IMR-90 (cell line): ENCODE data around the gene PIEZO2. TPM values are rescaled to one million over a fixed set of nuclear protein-coding genes. Genes with fewer than 3 reads are reported as not detected.

ENCODE experiments used
- ATAC-seq: fragments of 200-7000 bp; cut with Tn5 transposase; 2 replicates; pipeline ENCODE4 v1.9.1; 2020; ENCODE audit warnings: low read depth, mild to moderate bottlenecking, moderate library complexity
- BruUV-seq: library from RNA; stranded (reverse); fragments of 400-500 nt; replicated peaks from 2 replicates; lab custom pipeline; 2021; lab: Mats Ljungman, UMichigan
- CTCF ChIA-PET: fragments of 300-600 bp; formaldehyde crosslinking; extraction: SDS; loops from one replicate; lab custom pipeline; 2021; ENCODE audit warnings: antibody characterized with exemption; lab: Yijun Ruan, JAX
- POLR2A ChIA-PET: fragments of 300-600 bp; sonication (Branson Sonifier 250); formaldehyde crosslinking; loops from one replicate; lab custom pipeline; 2022; ENCODE audit warnings: antibody characterized with exemption; ENCODE audit not compliant: unreplicated experiment; lab: Charles Lee
- DNase-seq: peaks from one replicate; pipeline ENCODE4 v3.0.0; 2013
- H2AFZ ChIP-seq: replicated peaks from 2 replicates; pipeline ENCODE3; 2013; ENCODE audit warnings: low read length, mild to moderate bottlenecking; ENCODE audit not compliant: poor library complexity
- H2AK5ac ChIP-seq: 2 replicates; pipeline ENCODE4 v1.6.1; 2013; ENCODE audit warnings: low read depth, low read length, inconsistent platforms
- H2AK9ac ChIP-seq: replicated peaks from 2 replicates; pipeline ENCODE3; 2013; ENCODE audit warnings: mild to moderate bottlenecking, low read depth, low read length, moderate library complexity; ENCODE audit not compliant: poor library complexity
- H2BK120ac ChIP-seq: 2 replicates; pipeline ENCODE4 v1.6.1; 2013; ENCODE audit warnings: low read depth, low read length, inconsistent platforms
- H2BK15ac ChIP-seq: 3 replicates; pipeline ENCODE4 v1.6.1; 2013; ENCODE audit warnings: low read depth, low read length, inconsistent platforms
- H2BK20ac ChIP-seq: 2 replicates; pipeline ENCODE4 v1.6.1; 2013; ENCODE audit warnings: low read depth, mild to moderate bottlenecking, inconsistent platforms, low read length, moderate library complexity
- H2BK5ac ChIP-seq: 2 replicates; pipeline ENCODE4 v1.6.1; 2013; ENCODE audit warnings: mild to moderate bottlenecking, low read depth, low read length, inconsistent platforms; ENCODE audit not compliant: poor library complexity, severe bottlenecking
- H3K14ac ChIP-seq: replicated peaks from 2 replicates; pipeline ENCODE4 v1.6.1; 2013; ENCODE audit warnings: low read depth, low read length, inconsistent platforms
- H3K18ac ChIP-seq: 2 replicates; pipeline ENCODE4 v1.6.1; 2013; ENCODE audit warnings: low read depth, low read length, control low read depth
- H3K23ac ChIP-seq: 2 replicates; pipeline ENCODE4 v1.6.1; 2013; ENCODE audit warnings: low read depth, low read length, inconsistent platforms
- H3K27ac ChIP-seq: 2 replicates; pipeline ENCODE4 v1.5.1; 2013; ENCODE audit warnings: mild to moderate bottlenecking, control low read depth, low read length; ENCODE audit not compliant: insufficient read depth
- H3K27me3 ChIP-seq: 2 replicates; pipeline ENCODE4 v1.6.1; 2013; ENCODE audit warnings: low read length; ENCODE audit not compliant: control insufficient read depth, insufficient read depth
- H3K36me3 ChIP-seq: 2 replicates; pipeline ENCODE4 v1.6.1; 2013; ENCODE audit warnings: low read length, mixed read lengths; ENCODE audit not compliant: control insufficient read depth, insufficient read depth
- H3K4ac ChIP-seq: 2 replicates; pipeline ENCODE4 v1.6.1; 2013; ENCODE audit warnings: low read depth, low read length, inconsistent platforms
- H3K4me1 ChIP-seq: 2 replicates; pipeline ENCODE4 v1.6.1; 2013; ENCODE audit warnings: low read length, mixed read lengths; ENCODE audit not compliant: control insufficient read depth, insufficient read depth
- H3K4me2 ChIP-seq: 2 replicates; pipeline ENCODE4 v1.6.1; 2013; ENCODE audit warnings: low read depth, mild to moderate bottlenecking, control low read depth, low read length, moderate library complexity
- H3K4me3 ChIP-seq: 2 replicates; pipeline ENCODE4 v1.5.1; 2013; ENCODE audit warnings: low read depth, mild to moderate bottlenecking, control low read depth, low read length, moderate library complexity; ENCODE audit not compliant: insufficient read depth
- H3K56ac ChIP-seq: 2 replicates; pipeline ENCODE4 v1.6.1; 2013; ENCODE audit warnings: low read length, inconsistent platforms; ENCODE audit not compliant: insufficient read depth; ENCODE audit errors: extremely low read depth
- H3K79me1 ChIP-seq, 2 experiments: 2 replicates each; pipeline ENCODE4 v1.6.1; 2013; ENCODE audit warnings: low read length in 2 of 2, inconsistent platforms in 1 of 2, low read depth in 1 of 2
- H3K9ac ChIP-seq: 2 replicates; pipeline ENCODE4 v1.6.1; 2013; ENCODE audit warnings: low read depth, low read length, control low read depth
- H3K9me1 ChIP-seq: 2 replicates; pipeline ENCODE4 v1.6.1; 2013; ENCODE audit warnings: low read length, inconsistent platforms; ENCODE audit not compliant: insufficient read depth
- H3K9me3 ChIP-seq: 2 replicates; pipeline ENCODE4 v1.6.1; 2013; ENCODE audit warnings: low read length; ENCODE audit not compliant: control insufficient read depth, insufficient read depth
- H4K20me1 ChIP-seq: 2 replicates; pipeline ENCODE4 v1.6.1; 2013; ENCODE audit warnings: low read length, inconsistent platforms; ENCODE audit not compliant: insufficient read depth
- H4K5ac ChIP-seq: 2 replicates; pipeline ENCODE4 v1.6.1; 2013; ENCODE audit warnings: mild to moderate bottlenecking, low read depth, low read length, control low read depth
- H4K8ac ChIP-seq, 2 experiments: 2 replicates each; pipeline ENCODE4 v1.6.1; 2013; ENCODE audit warnings: low read depth in 2 of 2, low read length in 2 of 2, control low read depth in 1 of 2, inconsistent platforms in 1 of 2
- H4K91ac ChIP-seq: 2 replicates; pipeline ENCODE4 v1.6.1; 2013; ENCODE audit warnings: low read depth, low read length, inconsistent platforms; ENCODE audit not compliant: insufficient read depth
- BHLHE40 ChIP-seq: fragments of 150-350 bp; IDR thresholded peaks from 2 replicates; pipeline ENCODE4 v1.6.1; 2016; ENCODE audit warnings: mild to moderate bottlenecking, low read depth, low read length
- FOS ChIP-seq: fragments of 150-350 bp; IDR thresholded peaks from 2 replicates; pipeline ENCODE4 v1.6.1; 2016; ENCODE audit warnings: low read depth, low read length
- MAFK ChIP-seq: IDR thresholded peaks from 2 replicates; pipeline ENCODE4 v1.6.1; 2012; ENCODE audit warnings: low read depth, low read length, improper control_type of control experiment
- MXI1 ChIP-seq: IDR thresholded peaks from 2 replicates; pipeline ENCODE4 v1.6.1; 2012; ENCODE audit warnings: low read depth, mild to moderate bottlenecking, low read length, moderate library complexity, borderline replicate concordance
- NFE2L2 ChIP-seq: fragments of 150-350 bp; IDR thresholded peaks from 2 replicates; pipeline ENCODE4 v1.6.1; 2016; ENCODE audit warnings: low read depth, mild to moderate bottlenecking, low read length
- RCOR1 ChIP-seq: IDR thresholded peaks from 2 replicates; pipeline ENCODE4 v1.6.1; 2012; ENCODE audit warnings: mild to moderate bottlenecking, low read length, improper control_type of control experiment; ENCODE audit not compliant: insufficient replicate concordance
- RFX5 ChIP-seq: IDR thresholded peaks from 2 replicates; pipeline ENCODE4 v1.8.0; 2012; ENCODE audit warnings: low read depth, mild to moderate bottlenecking, low read length, moderate library complexity
- SMC3 ChIP-seq: fragments of 150-350 bp; IDR thresholded peaks from 2 replicates; pipeline ENCODE4 v1.6.1; 2016; ENCODE audit warnings: low read depth, mild to moderate bottlenecking, antibody characterized with exemption, low read length, moderate library complexity
- USF2 ChIP-seq: fragments of 150-350 bp; IDR thresholded peaks from 2 replicates; pipeline ENCODE4 v1.6.1; 2017; ENCODE audit warnings: mild to moderate bottlenecking, antibody characterized with exemption, low read length, low read depth
- whole genome bisulfite sequencing, 2 experiments: methylation state at CpG; one replicate each; pipeline versions ENCODE4 v1.1.5 to v1.1.7; 2013; ENCODE audit warnings: missing lambda C conversion rate in 2 of 2; ENCODE audit not compliant: insufficient read length in 1 of 2; ENCODE audit errors: extremely low coverage in 2 of 2; 5-methylcytosine and 5-hydroxymethylcytosine counted together
- dilution Hi-C: fragments of 300-500 bp; cut with HindIII; formaldehyde crosslinking; loops from one replicate; pipeline ENCODE4 v1.14.3; 2018; ENCODE audit warnings: low sequenced_read_pairs; ENCODE audit not compliant: unreplicated experiment
- in situ Hi-C: fragments of 300-500 bp; cut with MboI; formaldehyde crosslinking; loops from 3 replicates; pipeline ENCODE4 v1.14.3; 2019; ENCODE audit warnings: low sequenced_read_pairs, inconsistent platforms, mixed read lengths
- intact Hi-C: fragments of 100-400 bp; cut with micrococcal nuclease; formaldehyde crosslinking; loops from 2 replicates; pipeline ENCODE4 v1.10.0; 2022
- polyA plus RNA-seq, 3 experiments: library from polyadenylated mRNA; depleted of rRNA; stranded (reverse); fragments of >200 nt; gene quantifications; 2 replicates each; pipeline ENCODE4 v1.2.3, GENCODE V29; 2012; ENCODE audit warnings: low replicate concordance in 1 of 3
- total RNA-seq: library from RNA; depleted of rRNA; stranded (reverse); fragments of >200 nt; gene quantifications from 2 replicates; pipeline ENCODE4 v1.2.3, GENCODE V29; 2012

The PIEZO2 gene
- total and polyA plus RNA-seq, 2 of the 4 experiments (the other 2 are of a cell fraction) = 2.4 to 4.1 TPM

GRCh38 chr18:10755855-10756254 is 393.5 kb downstream of the PIEZO2 start:
- intact Hi-C loops (no loop called here), dilution Hi-C loops (no loop called here), in situ Hi-C loops (no loop called here)
- H2BK15ac ChIP-seq = no peak overlapping the region
- no peaks in the 10 kb centered on the region; the same call in 1 of the 2 replicates for H3K4me1 ChIP-seq
- H3K4ac ChIP-seq = no peak overlapping the region
- no peak overlapping the region for H3K4me2 ChIP-seq
- TF ChIP-seq NFE2L2 (no peak), MXI1 (no peak), MAFK (no peak), BHLHE40 (no peak), SMC3 (no peak), FOS (no peak), USF2 (no peak), RCOR1 (no peak), RFX5 (no peak)
- no peak overlapping the region for H2AK5ac ChIP-seq
- H3K9me1 ChIP-seq = peaks cover 3% of the 10 kb centered on the region; the same call in 1 of the 2 replicates
- H2AK9ac ChIP-seq = no peak overlapping the region
- peaks cover 30% of the 10 kb centered on the region for H3K36me3 ChIP-seq
- H3K9me3 ChIP-seq = no peaks in the 10 kb centered on the region
- no peaks in the 10 kb centered on the region for H3K79me1 ChIP-seq
- ChIA-PET CTCF (no interaction called here), POLR2A (no interaction called here)
- ATAC-seq = no peak
- no peak overlapping the region for H3K56ac ChIP-seq
- no peaks in the 10 kb centered on the region for H3K27me3 ChIP-seq
- WGBS, 2 experiments = 50% methylated on average over 1 of the region's 1 CpG; no CpG with 5 or more reads in 1 of the 2 experiments
- no peak overlapping the region for H2AFZ ChIP-seq
- no peak overlapping the region for H3K14ac ChIP-seq
- no peak overlapping the region for H4K91ac ChIP-seq
- no peak overlapping the region for H3K27ac ChIP-seq
- no peak overlapping the region for H3K23ac ChIP-seq
- no peak for DNase-seq
- no peak overlapping the region for H3K18ac ChIP-seq
- no peak overlapping the region for H2BK5ac ChIP-seq
- BruUV-seq = no TSS peak
- no peak overlapping the region for H2BK120ac ChIP-seq
- no peak overlapping the region for H3K4me3 ChIP-seq
- no peak overlapping the region for H2BK20ac ChIP-seq
- no peak overlapping the region for H4K5ac ChIP-seq
- no peak overlapping the region for H3K9ac ChIP-seq
- no peak overlapping the region for H4K8ac ChIP-seq
- H4K20me1 ChIP-seq = no peaks in the 10 kb centered on the region
